Stimulated activated CD4-positive, alpha-beta T cell treated with anti-CD3 and anti-CD28 coated beads, Interleukin-15, amount 100 ng/mL, for 48 hours (primary cell): ENCODE measurements around the gene CSF3R.

Experiments used
- DNase-seq, 2 donors: peaks; one replicate each; pipeline ENCODE4 v3.0.0-alpha.2; 2020; ENCODE audit warnings: low read depth in 2 of 2

The CSF3R gene

GRCh38 chr1:36419569-36419968 is 63.1 kb downstream of the CSF3R start:
- no peak for DNase-seq

GRCh38 chr1:36419140-36419539 is 63.6 kb downstream of the CSF3R start:
- no peak for DNase-seq

DNA sequence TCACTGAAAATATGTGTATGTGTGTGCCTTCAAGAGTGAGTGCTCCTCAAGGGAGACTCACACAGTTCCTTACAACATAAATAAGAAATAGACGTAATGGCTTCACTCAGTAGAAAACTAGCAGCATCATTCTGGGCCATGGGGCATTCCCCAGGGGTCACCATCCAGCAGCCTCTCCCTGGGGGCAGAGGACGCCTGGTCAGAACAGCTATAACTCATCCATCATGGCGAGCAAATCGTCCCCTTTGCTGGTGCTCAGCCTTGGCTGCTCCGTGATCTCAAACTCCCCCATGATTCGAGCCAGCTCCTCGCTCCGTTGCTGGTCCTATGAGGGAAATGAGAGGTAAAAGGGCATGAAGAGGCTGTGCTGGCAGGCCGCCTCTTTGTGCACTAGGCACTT is 64.8 kb downstream of the CSF3R start:
- no peak for DNase-seq
